Measurements from ENCODE around the gene TAMALIN.

- TF ChIP-seq, protein P1, sequence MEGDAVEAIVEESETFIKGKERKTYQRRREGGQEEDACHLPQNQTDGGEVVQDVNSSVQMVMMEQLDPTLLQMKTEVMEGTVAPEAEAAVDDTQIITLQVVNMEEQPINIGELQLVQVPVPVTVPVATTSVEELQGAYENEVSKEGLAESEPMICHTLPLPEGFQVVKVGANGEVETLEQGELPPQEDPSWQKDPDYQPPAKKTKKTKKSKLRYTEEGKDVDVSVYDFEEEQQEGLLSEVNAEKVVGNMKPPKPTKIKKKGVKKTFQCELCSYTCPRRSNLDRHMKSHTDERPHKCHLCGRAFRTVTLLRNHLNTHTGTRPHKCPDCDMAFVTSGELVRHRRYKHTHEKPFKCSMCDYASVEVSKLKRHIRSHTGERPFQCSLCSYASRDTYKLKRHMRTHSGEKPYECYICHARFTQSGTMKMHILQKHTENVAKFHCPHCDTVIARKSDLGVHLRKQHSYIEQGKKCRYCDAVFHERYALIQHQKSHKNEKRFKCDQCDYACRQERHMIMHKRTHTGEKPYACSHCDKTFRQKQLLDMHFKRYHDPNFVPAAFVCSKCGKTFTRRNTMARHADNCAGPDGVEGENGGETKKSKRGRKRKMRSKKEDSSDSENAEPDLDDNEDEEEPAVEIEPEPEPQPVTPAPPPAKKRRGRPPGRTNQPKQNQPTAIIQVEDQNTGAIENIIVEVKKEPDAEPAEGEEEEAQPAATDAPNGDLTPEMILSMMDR (IDR thresholded peaks at IDR 0.05): no peak
- TF ChIP-seq EP300 (IDR thresholded peaks at IDR 0.05) (no peak), POLR2A (IDR thresholded peaks at IDR 0.05) (no peak)
These were observed 37.7 kb downstream of the TAMALIN start for GRCh38 chr12:52044292-52044983.

Data from suprapubic skin (tissue), 3 donors.